Neural progenitor cell (in vitro differentiated cells): ENCODE measurements around the gene ANXA8L1.
"Not testable (repeated sequence)": the region's sequence is repeated elsewhere in the genome, so short reads cannot be mapped to it uniquely, and the experiment has no call there.

Experiments
- CTCF ChIP-seq: fragments of 200-600 bp; sonication (generic); IDR thresholded peaks from 2 replicates; pipeline ENCODE4 v1.5.1; 2017; ENCODE audit warnings: antibody characterized with exemption, mild to moderate bottlenecking
- EZH2 ChIP-seq: fragments of 200-600 bp; sonication (generic); IDR thresholded peaks from 2 replicates; pipeline ENCODE4 v1.6.1; 2017; ENCODE audit warnings: antibody characterized with exemption, mild to moderate bottlenecking, moderate library complexity
- EZH2phosphoT487 ChIP-seq: fragments of 200-600 bp; sonication (generic); IDR thresholded peaks from 2 replicates; pipeline ENCODE4 v1.6.1; 2017; ENCODE audit warnings: antibody characterized with exemption

DNA sequence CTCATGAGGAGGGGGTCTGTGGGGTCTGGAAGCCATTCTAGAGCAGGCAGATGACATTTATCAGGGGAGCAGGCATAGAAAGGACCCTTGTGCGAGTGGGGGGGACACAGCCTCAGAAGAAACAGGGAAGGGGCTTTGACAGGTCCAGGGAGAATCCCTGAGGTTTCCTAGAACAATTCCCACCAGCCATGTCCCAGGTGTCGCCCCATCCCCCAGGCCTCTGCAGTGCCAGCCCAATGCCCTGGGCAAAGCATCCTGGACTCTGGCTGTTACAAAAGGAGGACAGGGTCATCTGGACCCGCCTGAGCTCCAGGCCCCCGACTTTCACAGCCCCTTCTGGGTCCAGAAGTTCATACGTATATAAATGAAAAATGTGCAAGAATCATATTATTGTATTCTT lies 8.4 kb upstream of the ANXA8L1 start:
- TF ChIP-seq CTCF, EZH2, EZH2phosphoT487: not testable (repeated sequence)
